HL-60 (cell line): ENCODE measurements around the gene NOD2.

ENCODE experiments used
- DNase-seq, 2 experiments: peaks; one replicate each; pipeline ENCODE4 v3.0.0-alpha.2; 2010 to 2020; ENCODE audit warnings: low read depth in 1 of 2, low spot score in 1 of 2
- H3K27ac ChIP-seq: fragments of 250-450 bp; sonication (Bioruptor Pico); replicated peaks from 2 replicates; pipeline ENCODE4 v1.5.1; 2020; ENCODE audit warnings: mild to moderate bottlenecking, moderate library complexity
- H3K27me3 ChIP-seq: fragments of 250-450 bp; sonication (Bioruptor Pico); 2 replicates; pipeline ENCODE4 v1.5.1; 2021; ENCODE audit warnings: mild to moderate bottlenecking, moderate library complexity; ENCODE audit not compliant: insufficient read depth, poor library complexity, severe bottlenecking
- H3K4me3 ChIP-seq: replicated peaks from 2 replicates; pipeline ENCODE4 v1.5.1; 2011; ENCODE audit warnings: mild to moderate bottlenecking, control low read depth, low read length; ENCODE audit not compliant: insufficient read depth
- CTCF ChIP-seq: IDR thresholded peaks from one replicate; pipeline ENCODE4 v1.5.1; 2011; ENCODE audit warnings: low read length, control low read depth, inconsistent platforms; ENCODE audit not compliant: insufficient read depth
- GABPA ChIP-seq: IDR thresholded peaks from 2 replicates; pipeline ENCODE4 v1.6.1; 2012; ENCODE audit warnings: low read depth
- POLR2AphosphoS5 ChIP-seq: IDR thresholded peaks from 2 replicates; pipeline ENCODE4 v1.6.1; 2012; ENCODE audit warnings: low read depth
- SPI1 ChIP-seq: IDR thresholded peaks from 2 replicates; pipeline ENCODE4 v1.6.1; 2012; ENCODE audit warnings: low read depth, mild to moderate bottlenecking, borderline replicate concordance
- TF ChIP-seq, protein P1 (sequence below): IDR thresholded peaks from 2 replicates; pipeline ENCODE4 v1.6.1; 2012; ENCODE audit warnings: low read depth; ENCODE audit not compliant: insufficient replicate concordance

NOD2 gene

GRCh38 chr16:50671644-50672260 is 21.7 kb upstream of the NOD2 start:
- no peak overlapping the region for H3K27ac ChIP-seq
- no peaks in the 10 kb centered on the region for H3K27me3 ChIP-seq
- H3K4me3 ChIP-seq: no peak overlapping the region
- peak; percentile 78 to 80 for DNase-seq
- TF ChIP-seq CTCF (peak; percentile 82), GABPA (no peak)

- TF ChIP-seq GABPA (no peak), CTCF (no peak)
- TF ChIP-seq, protein P1, sequence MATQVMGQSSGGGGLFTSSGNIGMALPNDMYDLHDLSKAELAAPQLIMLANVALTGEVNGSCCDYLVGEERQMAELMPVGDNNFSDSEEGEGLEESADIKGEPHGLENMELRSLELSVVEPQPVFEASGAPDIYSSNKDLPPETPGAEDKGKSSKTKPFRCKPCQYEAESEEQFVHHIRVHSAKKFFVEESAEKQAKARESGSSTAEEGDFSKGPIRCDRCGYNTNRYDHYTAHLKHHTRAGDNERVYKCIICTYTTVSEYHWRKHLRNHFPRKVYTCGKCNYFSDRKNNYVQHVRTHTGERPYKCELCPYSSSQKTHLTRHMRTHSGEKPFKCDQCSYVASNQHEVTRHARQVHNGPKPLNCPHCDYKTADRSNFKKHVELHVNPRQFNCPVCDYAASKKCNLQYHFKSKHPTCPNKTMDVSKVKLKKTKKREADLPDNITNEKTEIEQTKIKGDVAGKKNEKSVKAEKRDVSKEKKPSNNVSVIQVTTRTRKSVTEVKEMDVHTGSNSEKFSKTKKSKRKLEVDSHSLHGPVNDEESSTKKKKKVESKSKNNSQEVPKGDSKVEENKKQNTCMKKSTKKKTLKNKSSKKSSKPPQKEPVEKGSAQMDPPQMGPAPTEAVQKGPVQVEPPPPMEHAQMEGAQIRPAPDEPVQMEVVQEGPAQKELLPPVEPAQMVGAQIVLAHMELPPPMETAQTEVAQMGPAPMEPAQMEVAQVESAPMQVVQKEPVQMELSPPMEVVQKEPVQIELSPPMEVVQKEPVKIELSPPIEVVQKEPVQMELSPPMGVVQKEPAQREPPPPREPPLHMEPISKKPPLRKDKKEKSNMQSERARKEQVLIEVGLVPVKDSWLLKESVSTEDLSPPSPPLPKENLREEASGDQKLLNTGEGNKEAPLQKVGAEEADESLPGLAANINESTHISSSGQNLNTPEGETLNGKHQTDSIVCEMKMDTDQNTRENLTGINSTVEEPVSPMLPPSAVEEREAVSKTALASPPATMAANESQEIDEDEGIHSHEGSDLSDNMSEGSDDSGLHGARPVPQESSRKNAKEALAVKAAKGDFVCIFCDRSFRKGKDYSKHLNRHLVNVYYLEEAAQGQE: no peak
- no peak for DNase-seq
- Histone ChIP-seq H3K4me3 (no peak overlapping the region), H3K27ac (no peak overlapping the region), H3K27me3 (no peaks in the 10 kb centered on the region)
Measured at GRCh38 chr16:50673496-50674275, 19.7 kb upstream of the NOD2 start.

DNA sequence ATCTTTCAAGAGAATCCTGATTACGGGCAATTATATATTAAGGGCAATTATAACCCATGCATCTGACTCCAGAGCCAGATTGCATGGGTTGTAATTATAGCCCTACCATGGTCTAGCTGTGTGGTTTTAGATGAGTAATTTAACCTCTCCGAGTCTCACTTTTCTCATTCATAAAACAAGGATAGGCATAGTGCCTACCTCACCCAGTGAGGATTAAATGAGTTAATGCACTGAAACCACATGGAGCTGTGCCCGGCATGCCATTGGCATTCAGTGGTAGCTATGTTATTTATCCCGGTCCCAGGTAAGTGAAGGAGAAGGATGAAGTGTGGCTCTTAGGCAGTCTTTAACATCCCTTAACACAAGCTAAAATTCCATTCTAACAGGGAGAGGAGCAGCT is 18.6 kb upstream of the NOD2 start:
- TF ChIP-seq POLR2AphosphoS5: no peak
- TF ChIP-seq CTCF: no peak
- no peak for TF ChIP-seq SPI1
- no peak for TF ChIP-seq GABPA
- TF ChIP-seq, protein P1: no peak
- no peak overlapping the region for H3K4me3 ChIP-seq
- DNase-seq: no peak
- H3K27ac ChIP-seq: no peak overlapping the region
- no peaks in the 10 kb centered on the region for H3K27me3 ChIP-seq
